Measurements from ENCODE around the gene TMEM52.

The TMEM52 gene

DNA sequence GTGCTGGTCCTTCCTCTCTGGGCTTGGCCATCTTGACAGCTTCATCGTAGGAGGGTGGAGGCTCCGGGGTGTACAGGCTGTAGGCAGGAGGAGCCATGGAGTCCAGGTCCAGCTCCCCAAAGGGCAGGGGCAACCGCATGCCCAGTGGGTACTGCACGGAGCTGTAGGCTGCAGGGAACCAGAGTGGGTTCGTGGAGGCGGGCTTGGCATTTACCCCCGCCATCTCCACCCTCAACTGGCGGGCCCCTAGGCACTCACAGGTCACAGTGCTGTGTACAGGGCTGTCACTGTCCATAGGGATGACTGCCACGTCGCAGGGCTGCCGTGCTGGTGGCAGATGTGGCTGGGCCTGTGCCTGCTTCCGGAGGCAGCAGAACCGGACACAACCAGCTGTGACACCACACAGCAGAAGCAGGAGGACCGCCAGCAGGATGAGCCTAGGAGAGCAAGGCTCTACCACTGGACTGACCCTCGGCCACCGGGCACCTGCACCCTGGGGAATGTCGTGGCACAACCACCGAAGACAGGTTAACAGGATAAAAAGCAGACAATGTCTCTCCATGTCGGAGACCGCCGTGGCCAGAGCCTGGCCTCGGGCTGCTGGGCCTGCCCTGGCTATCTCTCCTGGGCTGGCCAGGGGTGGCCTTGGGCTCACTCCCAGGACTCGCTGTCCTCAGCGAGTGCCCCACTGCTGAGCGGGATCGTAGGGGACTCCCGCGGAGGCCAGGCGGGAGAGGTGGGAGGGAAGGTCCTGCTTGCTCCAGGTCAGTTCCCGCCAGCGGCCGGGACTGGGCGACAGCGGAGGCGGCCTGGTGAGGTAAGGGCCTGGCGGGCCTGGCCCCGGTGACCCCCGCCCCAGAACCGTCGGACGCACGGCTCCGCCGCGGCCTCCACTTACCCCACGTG lies 831 bp downstream of the TMEM52 start:
- peak overlapping the region; percentile 83 for H2BK5ac ChIP-seq (ENCODE audit: low read length)
- H3K18ac ChIP-seq (ENCODE audit: low read length), result peak overlapping the region; percentile 94
- peak overlapping the region; percentile 41 for H2AK5ac ChIP-seq (ENCODE audit: low read depth, low read length)
- peak overlapping the region; percentile 77 for H3K9ac ChIP-seq (ENCODE audit: low read depth, low read length, poor library complexity)
- H3K4me2 ChIP-seq (ENCODE audit: insufficient read depth, low read length, poor library complexity, severe bottlenecking), result peak overlapping the region; percentile 66
- H3K4me3 ChIP-seq (ENCODE audit: low read length in 2 of 2), result peak overlapping the region; percentile 43 to 89
- peak overlapping the region; percentile 79 for H4K91ac ChIP-seq (ENCODE audit: low read depth, low read length, poor library complexity)
- H3K79me1 ChIP-seq (ENCODE audit: low read depth, low read length), result peaks cover 10% of the 10 kb centered on the region
- peak overlapping the region; percentile 71 for H3K14ac ChIP-seq (ENCODE audit: low read length)
- DNase-seq (ENCODE audit: low spot score), result no peak
- peaks cover 0 to 51% (median 11%) of the 10 kb centered on the region in 3 experiments for H3K27me3 ChIP-seq (ENCODE audit: control insufficient read depth in 3 of 3, insufficient read depth in 3 of 3, low read depth in 1 of 3, low read length in 3 of 3)
- H3K9me3 ChIP-seq (replicated peaks in 1 of 2; ENCODE audit: control insufficient read depth in 2 of 2, insufficient read depth in 1 of 2, low read depth in 1 of 2, low read length in 2 of 2), result no peaks in the 10 kb centered on the region
- WGBS, 2 donors (ENCODE audit: extremely low coverage in 2 of 2, insufficient read length in 2 of 2, insufficient replicate concordance in 1 of 2), result no CpG with 5 or more reads among the region's 46 CpGs
- no peak overlapping the region for H3K4ac ChIP-seq (ENCODE audit: low read length)
- H2BK12ac ChIP-seq (ENCODE audit: low read length), result peak overlapping the region; percentile 77
- H4K8ac ChIP-seq (ENCODE audit: low read depth, low read length), result no peak overlapping the region
- H2AFZ ChIP-seq (ENCODE audit: low read length), result peak overlapping the region; percentile 84
- H2BK120ac ChIP-seq (ENCODE audit: low read depth, low read length), result peak overlapping the region; percentile 87
- H3K36me3 ChIP-seq (replicated peaks in 1 of 2; ENCODE audit: control insufficient read depth in 2 of 2, insufficient read depth in 2 of 2, low read length in 2 of 2), result no peaks in the 10 kb centered on the region
- H3K4me1 ChIP-seq (ENCODE audit: control insufficient read depth in 2 of 2, insufficient read depth in 1 of 2, low read depth in 1 of 2, low read length in 2 of 2), result peaks cover 8 to 10% of the 10 kb centered on the region in 2 donors
- H2BK15ac ChIP-seq (ENCODE audit: low read length), result peak overlapping the region; percentile 92
- H3K23ac ChIP-seq (ENCODE audit: low read depth, low read length, poor library complexity), result peak overlapping the region; percentile 80
- H3K27ac ChIP-seq (replicated peaks; ENCODE audit: low read length), result no peak overlapping the region

DNA sequence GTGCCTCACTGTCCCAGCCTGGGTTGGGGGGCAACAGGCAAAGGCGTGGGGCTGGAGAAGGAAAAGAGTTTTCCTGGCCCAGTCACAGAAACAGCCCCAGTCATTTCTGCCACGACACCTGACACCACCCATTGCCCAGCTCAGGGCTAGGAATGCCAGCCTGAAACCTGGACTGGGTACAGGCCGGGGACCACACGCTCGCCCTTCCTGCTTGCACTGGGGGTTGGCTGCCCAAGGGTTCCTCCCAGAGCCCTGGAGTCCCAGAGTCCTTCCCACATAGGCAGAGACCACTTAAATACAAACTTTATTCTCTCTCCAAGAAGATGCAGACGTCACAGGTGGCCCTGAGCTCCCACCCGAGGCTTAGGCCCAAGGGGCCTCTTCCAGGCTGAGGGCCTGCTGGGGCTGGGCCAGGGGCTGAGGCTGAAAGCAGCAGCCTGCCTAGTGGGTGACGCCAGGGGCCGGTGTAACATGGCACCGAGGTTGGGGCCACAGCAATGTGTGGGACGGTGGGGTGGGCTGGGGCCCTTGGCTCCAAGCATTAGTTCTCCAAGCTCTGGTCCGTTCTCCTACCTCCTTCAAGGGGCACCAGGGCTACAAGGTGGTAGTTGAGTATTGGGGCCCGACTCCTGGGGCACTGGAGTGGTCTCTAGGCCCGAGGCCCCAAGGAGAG lies 1.6 kb downstream of the TMEM52 start:
- Histone ChIP-seq H3K9ac (ENCODE audit: low read depth, low read length, poor library complexity) (no peak overlapping the region), H3K23ac (ENCODE audit: low read depth, low read length, poor library complexity) (peak overlapping the region; percentile 15), H3K14ac (ENCODE audit: low read length) (no peak overlapping the region), H3K4me2 (ENCODE audit: insufficient read depth, low read length, poor library complexity, severe bottlenecking) (no peak overlapping the region), H3K4me1 (ENCODE audit: control insufficient read depth in 2 of 2, insufficient read depth in 1 of 2, low read depth in 1 of 2, low read length in 2 of 2) (peaks cover 8 to 10% of the 10 kb centered on the region in 2 donors), H3K79me1 (ENCODE audit: low read depth, low read length) (peaks cover 10% of the 10 kb centered on the region), H4K8ac (ENCODE audit: low read depth, low read length) (no peak overlapping the region), H2BK12ac (ENCODE audit: low read length) (no peak overlapping the region), H3K27me3 (ENCODE audit: control insufficient read depth in 3 of 3, insufficient read depth in 3 of 3, low read depth in 1 of 3, low read length in 3 of 3) (peaks cover 0 to 51% (median 11%) of the 10 kb centered on the region in 3 experiments), H2BK15ac (ENCODE audit: low read length) (peak overlapping the region; percentile 7), H3K27ac (replicated peaks; ENCODE audit: low read length) (no peak overlapping the region), H3K36me3 (replicated peaks in 1 of 2; ENCODE audit: control insufficient read depth in 2 of 2, insufficient read depth in 2 of 2, low read length in 2 of 2) (no peaks in the 10 kb centered on the region), H3K18ac (ENCODE audit: low read length) (no peak overlapping the region), H2AK5ac (ENCODE audit: low read depth, low read length) (no peak overlapping the region), H3K9me3 (replicated peaks in 1 of 2; ENCODE audit: control insufficient read depth in 2 of 2, insufficient read depth in 1 of 2, low read depth in 1 of 2, low read length in 2 of 2) (no peaks in the 10 kb centered on the region), H4K91ac (ENCODE audit: low read depth, low read length, poor library complexity) (no peak overlapping the region), H3K4me3 (ENCODE audit: low read length in 2 of 2) (no peak overlapping the region), H2BK120ac (ENCODE audit: low read depth, low read length) (no peak overlapping the region), H3K4ac (ENCODE audit: low read length) (no peak overlapping the region), H2BK5ac (ENCODE audit: low read length) (no peak overlapping the region), H2AFZ (ENCODE audit: low read length) (no peak overlapping the region)
- WGBS, 2 donors (ENCODE audit: extremely low coverage in 2 of 2, insufficient read length in 2 of 2, insufficient replicate concordance in 1 of 2), result no CpG with 5 or more reads among the region's 14 CpGs
- DNase-seq (ENCODE audit: low spot score), result no peak

DNA sequence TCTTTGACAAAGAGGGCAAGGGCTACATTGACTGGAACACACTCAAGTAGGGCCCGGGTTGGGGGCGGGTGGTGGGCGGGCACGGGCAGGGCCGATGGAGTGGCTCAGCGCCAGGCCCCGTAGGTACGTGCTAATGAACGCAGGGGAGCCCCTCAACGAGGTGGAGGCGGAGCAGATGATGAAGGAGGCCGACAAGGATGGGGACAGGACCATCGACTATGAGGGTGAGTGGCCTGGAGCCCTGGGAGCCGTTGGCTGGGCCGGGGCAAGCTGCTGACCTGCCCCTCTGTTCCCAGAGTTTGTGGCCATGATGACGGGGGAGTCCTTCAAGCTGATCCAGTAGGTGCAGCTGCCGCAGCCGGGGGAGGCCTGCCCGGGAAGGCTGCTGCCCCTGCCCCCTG lies 2.2 kb downstream of the TMEM52 start:
- Histone ChIP-seq H2BK12ac (ENCODE audit: low read length) (no peak overlapping the region), H3K23ac (ENCODE audit: low read depth, low read length, poor library complexity) (peak overlapping the region; percentile 10), H3K27me3 (ENCODE audit: control insufficient read depth in 3 of 3, insufficient read depth in 3 of 3, low read depth in 1 of 3, low read length in 3 of 3) (peaks cover 0 to 51% (median 11%) of the 10 kb centered on the region in 3 experiments), H4K91ac (ENCODE audit: low read depth, low read length, poor library complexity) (no peak overlapping the region), H2BK5ac (ENCODE audit: low read length) (no peak overlapping the region), H3K9ac (ENCODE audit: low read depth, low read length, poor library complexity) (no peak overlapping the region), H3K4me2 (ENCODE audit: insufficient read depth, low read length, poor library complexity, severe bottlenecking) (no peak overlapping the region), H2AFZ (ENCODE audit: low read length) (no peak overlapping the region), H3K9me3 (replicated peaks in 1 of 2; ENCODE audit: control insufficient read depth in 2 of 2, insufficient read depth in 1 of 2, low read depth in 1 of 2, low read length in 2 of 2) (no peaks in the 10 kb centered on the region), H3K4me3 (ENCODE audit: low read length in 2 of 2) (no peak overlapping the region), H4K8ac (ENCODE audit: low read depth, low read length) (no peak overlapping the region), H3K79me1 (ENCODE audit: low read depth, low read length) (peaks cover 8% of the 10 kb centered on the region), H3K14ac (ENCODE audit: low read length) (no peak overlapping the region), H3K36me3 (replicated peaks in 1 of 2; ENCODE audit: control insufficient read depth in 2 of 2, insufficient read depth in 2 of 2, low read length in 2 of 2) (no peaks in the 10 kb centered on the region), H2BK120ac (ENCODE audit: low read depth, low read length) (no peak overlapping the region), H2BK15ac (ENCODE audit: low read length) (peak overlapping the region; percentile 55), H3K4ac (ENCODE audit: low read length) (no peak overlapping the region), H3K4me1 (ENCODE audit: control insufficient read depth in 2 of 2, insufficient read depth in 1 of 2, low read depth in 1 of 2, low read length in 2 of 2) (peaks cover 8 to 10% of the 10 kb centered on the region in 2 donors), H3K18ac (ENCODE audit: low read length) (no peak overlapping the region), H2AK5ac (ENCODE audit: low read depth, low read length) (no peak overlapping the region), H3K27ac (replicated peaks; ENCODE audit: low read length) (no peak overlapping the region)
- no CpG with 5 or more reads among the region's 19 CpGs for WGBS, 2 donors (ENCODE audit: extremely low coverage in 2 of 2, insufficient read length in 2 of 2, insufficient replicate concordance in 1 of 2)
- no peak for DNase-seq (ENCODE audit: low spot score)

Data from neuronal stem cell (in vitro differentiated cells).